Endodermal cell (in vitro differentiated cells): ENCODE results near the gene PRKCZ. TPM values are rescaled to one million over a fixed set of nuclear protein-coding genes. Genes with fewer than 3 reads are reported as not detected.

Experiments
- DNase-seq: peaks from one replicate; pipeline ENCODE4 v3.0.0-alpha.2; 2017
- H3K27ac ChIP-seq: 2 replicates; pipeline ENCODE4 v1.5.1; 2013; ENCODE audit warnings: mild to moderate bottlenecking, low read depth, low read length, moderate library complexity
- H3K27me3 ChIP-seq: 2 replicates; pipeline ENCODE4 v1.6.1; 2013; ENCODE audit warnings: mild to moderate bottlenecking, low read length, moderate library complexity; ENCODE audit not compliant: insufficient read depth, control insufficient read depth, poor library complexity, severe bottlenecking
- H3K36me3 ChIP-seq: 2 replicates; pipeline ENCODE4 v1.7.0; 2013; ENCODE audit warnings: mild to moderate bottlenecking, low read length, moderate library complexity; ENCODE audit not compliant: control insufficient read depth, insufficient read depth
- H3K4me1 ChIP-seq: one replicate; pipeline ENCODE4 v1.7.0; 2013; ENCODE audit warnings: low read length; ENCODE audit not compliant: control insufficient read depth, insufficient read depth
- H3K4me3 ChIP-seq: 2 replicates; pipeline ENCODE4 v1.5.1; 2013; ENCODE audit warnings: mild to moderate bottlenecking, low read length, moderate library complexity
- H3K9ac ChIP-seq: 2 replicates; pipeline ENCODE4 v1.6.1; 2013; ENCODE audit warnings: mild to moderate bottlenecking, low read length, moderate library complexity; ENCODE audit not compliant: poor library complexity, severe bottlenecking; ENCODE audit errors: extremely low read depth
- H3K9me3 ChIP-seq: 2 replicates; pipeline ENCODE4 v1.6.1; 2013; ENCODE audit warnings: mild to moderate bottlenecking, low read length, moderate library complexity; ENCODE audit not compliant: control insufficient read depth
- H3K27ac Mint-ChIP-seq: 2 replicates; pipeline ENCODE4 v1.8.0; 2020; ENCODE audit warnings: mixed read lengths
- H3K27me3 Mint-ChIP-seq: 2 replicates; pipeline ENCODE4 v1.8.0; 2021; ENCODE audit warnings: mild to moderate bottlenecking, mixed read lengths; ENCODE audit not compliant: insufficient read depth
- H3K36me3 Mint-ChIP-seq: 2 replicates; pipeline ENCODE4 v1.8.0; 2020; ENCODE audit warnings: low read depth, mixed read lengths
- H3K4me1 Mint-ChIP-seq: 2 replicates; pipeline ENCODE4 v1.8.0; 2020; ENCODE audit warnings: mixed read lengths
- H3K4me3 Mint-ChIP-seq: 2 replicates; pipeline ENCODE4 v1.8.0; 2020; ENCODE audit warnings: mild to moderate bottlenecking, moderate library complexity, mixed read lengths
- H3K9me3 Mint-ChIP-seq: 2 replicates; pipeline ENCODE4 v1.8.0; 2020; ENCODE audit warnings: mild to moderate bottlenecking, mixed read lengths
- CTCF ChIP-seq: fragments of 200-600 bp; sonication (generic); conservative IDR thresholded peaks from 2 replicates; pipeline ENCODE4 v1.5.0; 2021; ENCODE audit warnings: antibody characterized with exemption, mild to moderate bottlenecking
- WGBS, 2 experiments: methylation state at CpG; one replicate each; pipeline versions ENCODE4 v1.1.5 to v1.1.7; 2013; ENCODE audit warnings: missing lambda C conversion rate in 2 of 2, mixed read lengths in 1 of 2; ENCODE audit not compliant: insufficient coverage in 1 of 2, insufficient read length in 1 of 2; 5-methylcytosine and 5-hydroxymethylcytosine counted together
- total RNA-seq, 2 donors: library from RNA; stranded (reverse); fragmentation: NEBNext Ultra II Directional in 1 of 2; extraction: Animal tissue kit (Norgen Biotek cat#: 25700) in 1 of 2; gene quantifications; 2 replicates in 1 of 2; 3 replicates in 1 of 2; pipeline ENCODE4 v1.2.1, GENCODE V29; 2021

Gene PRKCZ
- total RNA-seq, 2 donors from 2014 or later: 49.9 to 68.5 TPM

GRCh38 chr1:2072891-2073290, 22.7 kb downstream of the PRKCZ start:
- peaks cover 6% of the 10 kb centered on the region for H3K9me3 ChIP-seq
- H3K27me3 ChIP-seq: no peaks in the 10 kb centered on the region
- H3K27me3 Mint-ChIP-seq: no peaks in the 10 kb centered on the region
- no peak for DNase-seq
- peaks cover 2% of the 10 kb centered on the region for H3K4me1 Mint-ChIP-seq
- H3K9me3 Mint-ChIP-seq: peaks cover 15% of the 10 kb centered on the region
- no peaks in the 10 kb centered on the region for H3K4me1 ChIP-seq
- H3K9ac ChIP-seq: no peak overlapping the region
- peaks cover 38% of the 10 kb centered on the region for H3K36me3 Mint-ChIP-seq
- no peak overlapping the region for H3K4me3 ChIP-seq
- peaks cover 4% of the 10 kb centered on the region for H3K36me3 ChIP-seq
- no peak overlapping the region for H3K4me3 Mint-ChIP-seq
- H3K27ac ChIP-seq: no peak overlapping the region
- 96 to 100% methylated on average over 4 to 14 of the region's 14 CpGs for WGBS, 2 experiments
- no peak overlapping the region for H3K27ac Mint-ChIP-seq
- no peak for TF ChIP-seq CTCF

GRCh38 chr1:2073382-2074230, 23.4 kb downstream of the PRKCZ start:
- no peak overlapping the region for H3K9ac ChIP-seq
- H3K4me3 ChIP-seq: no peak overlapping the region
- 91 to 92% methylated on average over 41 to 59 of the region's 59 CpGs for WGBS, 2 experiments
- H3K4me1 Mint-ChIP-seq: peaks cover 2% of the 10 kb centered on the region
- no peaks in the 10 kb centered on the region for H3K27me3 ChIP-seq
- H3K9me3 ChIP-seq: peaks cover 14% of the 10 kb centered on the region
- H3K9me3 Mint-ChIP-seq: peaks cover 22% of the 10 kb centered on the region
- no peaks in the 10 kb centered on the region for H3K27me3 Mint-ChIP-seq
- peaks cover 41% of the 10 kb centered on the region for H3K36me3 Mint-ChIP-seq
- H3K27ac ChIP-seq: peak overlapping the region; percentile 63
- TF ChIP-seq CTCF: no peak
- H3K4me3 Mint-ChIP-seq: no peak overlapping the region
- peak overlapping the region; percentile 61 for H3K27ac Mint-ChIP-seq
- H3K4me1 ChIP-seq: no peaks in the 10 kb centered on the region
- H3K36me3 ChIP-seq: peaks cover 4% of the 10 kb centered on the region
- no peak for DNase-seq

- Histone ChIP-seq H3K4me3 (no peak overlapping the region), H3K9ac (no peak overlapping the region)
- TF ChIP-seq CTCF: no peak
These were observed 24.2 kb downstream of the PRKCZ start for GRCh38 chr1:2074396-2074795.

More at GRCh38 chr1:2074396-2074795, 24.2 kb downstream of the PRKCZ start:
- Histone ChIP-seq H3K27me3 (no peaks in the 10 kb centered on the region), H3K9me3 (peaks cover 14% of the 10 kb centered on the region), H3K4me1 (no peaks in the 10 kb centered on the region), H3K36me3 (peaks cover 4% of the 10 kb centered on the region), H3K27ac (no peak overlapping the region)
- DNase-seq: no peak
- no peaks in the 10 kb centered on the region for H3K27me3 Mint-ChIP-seq
- H3K4me3 Mint-ChIP-seq: no peak overlapping the region
- H3K27ac Mint-ChIP-seq: peak overlapping the region; percentile 61
- WGBS, 2 experiments: 93% methylated on average over 7 to 19 of the region's 19 CpGs
- H3K4me1 Mint-ChIP-seq: peaks cover 2% of the 10 kb centered on the region
- peaks cover 29% of the 10 kb centered on the region for H3K9me3 Mint-ChIP-seq
- H3K36me3 Mint-ChIP-seq: peaks cover 43% of the 10 kb centered on the region
